ENCODE results near the gene PTPRN. TPM values are rescaled to one million over a fixed set of nuclear protein-coding genes. Genes with fewer than 3 reads are reported as not detected.
"Not testable (repeated sequence)": the region's sequence is repeated elsewhere in the genome, so short reads cannot be mapped to it uniquely, and the experiment has no call there.

PTPRN gene
- total RNA-seq, 2 donors from 2014 or later: 0.09 to 3.1 TPM

- ATAC-seq (no peak), DNase-seq (ENCODE audit: low spot score in 2 of 2) (peak in 1 of 2 donors; percentile 45)
- Mint-ChIP-seq H3K9me3 (no peaks in the 10 kb centered on the region), H3K27ac (peak overlapping the region in 1 of 2 donors; percentile 85), H3K36me3 (no peaks in the 10 kb centered on the region)
Measured at GRCh38 chr2:219293736-219294231, 15.4 kb downstream of the PTPRN start.

GRCh38 chr2:219292616-219293015 lies 16.6 kb downstream of the PTPRN start:
- H3K27ac Mint-ChIP-seq: no peak overlapping the region
- DNase-seq (ENCODE audit: low spot score in 2 of 2): peak in 1 of 2 donors; percentile 28
- H3K36me3 Mint-ChIP-seq: no peaks in the 10 kb centered on the region
- ATAC-seq: no peak
- H3K9me3 Mint-ChIP-seq: no peaks in the 10 kb centered on the region

DNA sequence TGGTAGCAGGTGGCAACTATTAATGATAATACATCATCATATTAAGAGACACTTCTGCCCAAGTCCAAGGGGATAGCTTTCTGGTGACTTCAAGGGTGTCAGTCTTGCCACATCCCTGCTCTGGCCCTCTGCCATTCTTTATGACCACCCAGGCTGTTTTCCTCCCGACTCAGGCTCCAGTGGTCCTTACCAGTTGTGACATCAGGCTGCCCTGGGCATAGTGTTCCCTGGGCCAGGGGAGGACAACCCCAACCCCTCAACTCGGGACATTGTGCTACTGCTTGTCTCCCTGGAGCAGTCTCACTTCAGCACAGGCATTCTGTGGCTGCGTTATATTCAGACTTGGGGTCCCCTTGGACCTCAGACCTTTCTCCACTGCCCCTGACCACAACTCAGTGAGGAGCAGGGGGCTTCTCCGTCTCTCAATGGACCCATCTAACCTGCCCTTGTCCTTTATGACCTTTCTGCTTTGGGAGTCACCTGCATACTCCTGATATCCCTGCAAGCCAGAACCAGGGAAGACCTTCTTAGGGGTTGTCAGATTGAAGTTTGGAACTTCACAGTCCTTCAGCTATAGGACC lies 17.2 kb downstream of the PTPRN start:
- ATAC-seq: no peak
- Mint-ChIP-seq H3K9me3 (no peaks in the 10 kb centered on the region), H3K27ac (no peak overlapping the region), H3K36me3 (no peaks in the 10 kb centered on the region)
- DNase-seq (ENCODE audit: low spot score in 2 of 2): no peak

- Mint-ChIP-seq H3K9me3 (no peaks in the 10 kb centered on the region), H3K27ac (peak overlapping the region in 1 of 2 donors; percentile 48)
Measured at GRCh38 chr2:219291394-219291793, 17.8 kb downstream of the PTPRN start.

DNA sequence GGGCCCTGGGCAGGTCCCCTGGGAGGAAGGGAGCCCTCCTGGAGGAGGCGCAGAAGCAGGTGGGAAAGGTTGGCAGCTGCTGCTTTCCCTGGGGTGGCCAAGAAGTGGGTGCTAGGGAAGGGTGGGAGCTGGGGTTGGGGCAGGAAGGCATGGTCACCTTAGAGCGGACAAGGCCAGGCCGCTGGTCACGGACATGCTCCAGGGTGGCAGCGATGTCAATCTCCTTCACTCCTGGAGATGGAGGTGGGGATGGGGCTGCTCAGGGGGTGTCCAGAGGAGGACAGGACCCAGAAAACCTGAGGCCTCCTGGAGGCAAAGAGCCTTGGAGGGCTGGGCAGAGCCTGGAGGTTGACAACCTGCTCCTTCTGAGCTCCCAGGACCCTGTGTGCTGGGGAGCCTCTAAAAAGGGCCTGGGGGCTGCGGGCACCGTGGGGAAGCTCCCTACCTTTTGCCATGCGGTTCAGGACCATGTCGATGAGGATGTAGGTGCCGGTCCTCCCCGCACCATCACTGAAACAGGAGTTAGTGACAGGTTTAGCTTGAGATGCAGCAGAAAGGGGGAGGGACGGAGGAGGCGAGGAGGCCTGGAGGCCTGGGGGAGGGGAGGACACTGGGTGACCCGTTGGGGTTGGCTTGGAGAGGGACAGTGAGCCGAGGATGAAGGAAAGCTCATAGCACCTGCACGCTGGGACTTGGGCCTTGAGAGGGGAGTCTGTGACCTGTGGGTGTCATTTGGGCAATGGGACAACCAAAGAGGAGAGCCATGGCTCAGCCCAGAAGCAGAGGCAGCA lies 18.6 kb downstream of the PTPRN start:
- ATAC-seq: no peak
- H3K36me3 Mint-ChIP-seq: no peaks in the 10 kb centered on the region

More at GRCh38 chr2:219291394-219291793, 17.8 kb downstream of the PTPRN start:
- DNase-seq (ENCODE audit: low spot score in 2 of 2): peak in 1 of 2 donors; percentile 21
- no peak for ATAC-seq
- no peaks in the 10 kb centered on the region for H3K36me3 Mint-ChIP-seq

GRCh38 chr2:219289537-219290361 lies 19.5 kb downstream of the PTPRN start:
- ATAC-seq (no peak), DNase-seq (ENCODE audit: low spot score in 2 of 2) (peak in 1 of 2 donors; percentile 45)
- Mint-ChIP-seq H3K36me3 (no peaks in the 10 kb centered on the region), H3K9me3 (no peaks in the 10 kb centered on the region), H3K27ac (no peak overlapping the region)

More for the DNA sequence above, 18.6 kb downstream of the PTPRN start:
- DNase-seq (ENCODE audit: low spot score in 2 of 2): peak in 1 of 2 donors; percentile 31
- H3K9me3 Mint-ChIP-seq: no peaks in the 10 kb centered on the region
- H3K27ac Mint-ChIP-seq: peak overlapping the region; percentile 10 to 48

- Mint-ChIP-seq H3K9me3 (no peaks in the 10 kb centered on the region), H3K36me3 (no peaks in the 10 kb centered on the region), H3K27ac (no peak overlapping the region)
- no peak for DNase-seq (ENCODE audit: low spot score in 2 of 2)
- no peak for ATAC-seq
Measured at GRCh38 chr2:219289195-219289536, 20.0 kb downstream of the PTPRN start.

DNA sequence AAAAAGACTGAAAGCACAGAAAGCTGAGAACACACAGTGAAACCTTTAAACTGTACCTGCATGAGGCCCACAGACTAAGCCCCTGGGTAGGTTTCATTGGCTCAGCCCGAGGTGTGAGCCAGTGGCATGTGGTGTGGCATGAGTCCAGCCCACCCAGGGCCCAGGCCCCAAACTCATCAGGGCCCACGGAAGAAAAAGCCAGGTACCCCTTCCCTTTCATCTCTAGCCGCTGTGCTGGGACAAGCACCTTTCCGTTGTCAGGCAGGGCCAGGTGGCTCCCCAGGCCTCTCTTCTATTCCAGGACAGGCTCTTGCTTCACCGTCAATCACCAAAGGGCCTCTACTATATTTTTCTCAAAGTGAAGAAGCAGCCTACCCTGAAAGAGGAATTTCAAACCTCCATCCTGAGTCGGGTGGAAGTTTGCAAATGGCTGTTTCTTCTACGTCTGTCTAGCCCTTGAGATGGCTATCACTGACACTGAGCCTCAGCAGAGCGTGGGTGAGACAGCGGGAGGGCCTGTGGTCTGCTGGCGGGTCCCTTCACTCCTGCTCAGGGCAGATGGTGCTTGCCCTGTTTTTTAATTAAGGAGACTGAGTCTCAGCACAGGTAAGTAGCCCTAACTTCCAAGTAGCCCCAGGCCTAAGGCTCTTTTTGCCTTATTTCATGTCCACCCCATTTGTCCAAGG lies 21.5 kb downstream of the PTPRN start:
- H3K27ac Mint-ChIP-seq: no peak overlapping the region
- H3K9me3 Mint-ChIP-seq: no peaks in the 10 kb centered on the region
- H3K36me3 Mint-ChIP-seq: no peaks in the 10 kb centered on the region
- ATAC-seq: no peak
- peak in 1 of 2 donors; percentile 44 for DNase-seq (ENCODE audit: low spot score in 2 of 2)

- peak in 1 of 2 donors; percentile 31 for DNase-seq (ENCODE audit: low spot score in 2 of 2)
- H3K9me3 Mint-ChIP-seq, ATAC-seq, H3K36me3 Mint-ChIP-seq: not testable (repeated sequence)
- peak overlapping the region in 1 of 2 donors; percentile 76 for H3K27ac Mint-ChIP-seq
Measured at GRCh38 chr2:219287116-219287440, 22.1 kb downstream of the PTPRN start.

- Mint-ChIP-seq H3K9me3 (no peaks in the 10 kb centered on the region), H3K27ac (peak overlapping the region; percentile 69 to 76), H3K36me3 (no peaks in the 10 kb centered on the region)
- DNase-seq (ENCODE audit: low spot score in 2 of 2) (peak in 1 of 2 donors; percentile 53), ATAC-seq (no peak)
Measured at GRCh38 chr2:219286436-219287115, 22.6 kb downstream of the PTPRN start.

DNA sequence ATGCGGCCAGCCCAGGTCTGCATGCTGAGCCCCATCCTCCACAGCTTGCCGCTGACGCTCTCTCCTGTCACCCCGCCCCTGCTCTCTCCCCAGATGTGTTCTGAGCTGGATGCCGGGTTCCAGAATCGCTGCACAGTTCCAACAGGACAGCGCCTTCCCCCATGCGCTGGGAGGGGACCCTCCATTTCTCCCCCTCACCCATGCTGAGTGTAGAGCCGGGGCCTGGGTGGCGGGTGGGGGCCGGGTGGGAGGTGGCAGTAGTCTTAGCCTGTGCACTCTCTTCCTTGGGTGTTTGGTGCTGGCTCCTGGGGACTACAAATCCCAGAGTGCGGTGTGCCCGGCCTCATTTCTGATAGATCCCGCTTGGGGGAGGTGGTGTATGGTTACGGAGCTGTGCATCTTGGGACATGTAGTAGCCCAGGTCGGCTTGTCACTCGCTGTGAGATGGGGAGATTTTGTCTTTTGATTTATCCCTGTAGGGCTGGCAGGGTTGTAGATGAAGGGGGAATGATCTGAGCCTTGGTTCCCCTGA lies 23.2 kb downstream of the PTPRN start:
- no peaks in the 10 kb centered on the region for H3K9me3 Mint-ChIP-seq
- ATAC-seq (no peak), DNase-seq (ENCODE audit: low spot score in 2 of 2) (no peak)
- H3K36me3 Mint-ChIP-seq: no peaks in the 10 kb centered on the region
- peak overlapping the region in 1 of 2 donors; percentile 76 for H3K27ac Mint-ChIP-seq

DNA sequence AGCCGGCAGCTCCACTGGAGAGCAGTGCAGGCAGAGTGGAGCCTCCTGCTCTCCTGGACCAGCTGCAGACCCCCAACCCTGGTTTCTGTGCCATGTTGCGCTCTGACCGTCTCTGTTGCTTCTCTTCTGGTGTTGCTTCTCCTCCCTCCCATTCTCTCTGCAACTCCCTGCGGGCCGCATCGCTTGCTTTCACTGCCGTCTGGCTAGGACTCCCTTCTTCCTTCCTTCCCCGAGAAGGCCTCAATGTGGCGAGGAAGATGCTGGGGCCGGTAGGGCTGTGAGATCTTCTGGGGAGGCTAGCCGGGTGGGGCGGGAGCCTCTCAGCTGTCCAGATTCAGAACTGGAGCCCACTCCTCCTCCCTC lies 23.8 kb downstream of the PTPRN start:
- Mint-ChIP-seq H3K27ac (peak overlapping the region in 1 of 2 donors; percentile 75), H3K36me3 (no peaks in the 10 kb centered on the region), H3K9me3 (no peaks in the 10 kb centered on the region)
- no peak for DNase-seq (ENCODE audit: low spot score in 2 of 2)
- no peak for ATAC-seq

DNA sequence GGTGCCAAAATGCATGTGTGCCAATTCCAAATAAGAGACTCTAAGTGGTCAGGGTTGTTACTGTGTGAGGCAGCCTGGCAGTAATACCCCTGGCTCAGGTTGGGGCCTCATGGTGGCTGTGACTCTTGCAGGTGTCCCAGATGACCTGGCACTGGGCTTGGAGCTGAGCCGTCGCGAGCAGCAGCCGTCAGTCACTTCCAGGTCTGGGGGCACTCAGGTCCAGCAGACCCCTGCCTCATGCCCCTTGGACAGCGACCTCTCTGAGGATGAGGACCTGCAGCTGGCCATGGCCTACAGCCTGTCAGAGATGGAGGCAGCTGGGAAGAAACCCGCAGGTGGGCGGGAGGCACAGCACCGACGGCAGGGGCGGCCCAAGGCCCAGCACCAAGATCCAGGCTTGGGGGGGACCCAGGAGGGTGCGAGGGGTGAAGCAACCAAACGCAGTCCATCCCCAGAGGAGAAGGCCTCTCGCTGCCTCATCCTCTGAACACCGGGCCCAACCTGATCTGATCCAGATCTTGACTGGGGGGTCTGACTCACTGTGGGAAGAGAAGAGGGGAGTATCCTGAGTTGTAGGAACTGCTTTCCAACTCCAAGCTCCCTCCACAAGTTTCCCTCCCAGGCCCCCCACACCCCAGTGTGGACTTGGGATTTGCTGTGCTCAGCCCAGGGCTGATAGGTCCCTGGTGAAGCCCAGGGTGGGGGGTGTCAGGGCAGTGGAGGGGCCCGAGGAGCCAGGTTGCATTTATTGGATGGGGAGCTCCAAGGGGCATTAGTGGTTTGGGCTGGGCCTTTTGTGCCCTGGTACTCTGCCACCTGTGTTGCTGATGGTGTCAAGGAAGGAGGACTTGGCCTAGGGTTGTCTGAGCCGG lies 24.5 kb downstream of the PTPRN start:
- ATAC-seq: no peak
- Mint-ChIP-seq H3K9me3 (no peaks in the 10 kb centered on the region), H3K36me3 (peaks cover 0 to 4% of the 10 kb centered on the region in 2 donors), H3K27ac (peak overlapping the region in 1 of 2 donors; percentile 81)
- no peak for DNase-seq (ENCODE audit: low spot score in 2 of 2)

DNA sequence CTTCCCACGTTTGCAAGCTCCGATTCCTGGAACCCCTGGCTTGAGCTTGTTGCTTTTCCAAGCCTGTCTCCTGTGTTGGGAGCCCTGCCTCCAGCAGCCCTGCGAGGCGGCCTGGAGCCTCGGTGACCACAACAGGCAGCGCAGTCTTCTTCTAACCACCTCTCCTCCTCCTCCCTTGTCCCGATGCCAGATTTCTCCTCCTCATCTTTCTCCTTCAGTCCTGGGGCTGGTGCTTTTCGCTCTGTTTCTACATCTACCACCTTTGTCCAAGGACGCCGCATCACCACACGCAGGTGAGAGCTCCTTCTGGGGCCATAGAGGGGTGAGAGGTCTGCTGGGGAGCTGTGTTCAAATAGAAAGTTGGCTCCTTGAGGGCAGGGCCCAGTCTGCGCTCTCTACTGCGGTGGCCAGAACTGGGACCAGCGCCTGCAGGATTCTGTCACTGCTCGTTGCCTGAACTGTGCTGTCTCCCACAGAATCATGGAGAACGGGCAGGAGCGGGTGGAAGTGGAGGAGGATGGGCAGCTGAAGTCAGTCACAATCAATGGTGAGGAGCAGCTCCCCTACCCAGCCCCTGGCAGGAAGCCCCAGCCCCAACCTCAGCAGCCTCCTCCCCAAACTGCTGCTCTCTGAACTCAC lies 26.1 kb downstream of the PTPRN start:
- DNase-seq (ENCODE audit: low spot score in 2 of 2): no peak
- no peaks in the 10 kb centered on the region for H3K9me3 Mint-ChIP-seq
- peaks cover 0 to 5% of the 10 kb centered on the region in 2 donors for H3K36me3 Mint-ChIP-seq
- ATAC-seq: no peak
- H3K27ac Mint-ChIP-seq: peak overlapping the region; percentile 20 to 85

DNA sequence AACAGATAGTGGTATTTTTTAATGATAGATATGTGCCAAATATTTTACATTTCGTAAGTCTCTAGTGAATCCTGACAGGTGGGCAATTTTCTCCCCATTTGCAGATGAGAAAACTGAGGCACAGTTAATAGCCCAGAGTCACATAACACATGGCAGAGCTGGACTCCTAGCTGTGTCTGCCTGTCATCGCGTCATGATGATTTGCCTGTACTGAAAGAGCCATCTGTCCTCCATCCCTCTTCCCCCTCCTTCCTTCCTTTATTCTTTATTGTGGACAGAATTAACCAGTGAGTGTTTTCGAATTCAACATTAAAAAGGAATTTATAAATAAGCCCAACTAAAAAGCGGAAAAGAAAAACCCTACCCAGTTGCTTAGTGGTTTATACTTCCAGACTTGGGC lies 26.8 kb downstream of the PTPRN start:
- DNase-seq (ENCODE audit: low spot score in 2 of 2) (no peak), ATAC-seq (no peak)
- no peak overlapping the region for H3K27ac Mint-ChIP-seq
- no peaks in the 10 kb centered on the region for H3K9me3 Mint-ChIP-seq
- H3K36me3 Mint-ChIP-seq: peaks cover 0 to 5% of the 10 kb centered on the region in 2 donors
